HepG2 (cell line): ENCODE results near the gene RFC1. TPM values are rescaled to one million over a fixed set of nuclear protein-coding genes. Genes with fewer than 3 reads are reported as not detected.

Source experiments
- ATAC-seq: fragments of 200-7000 bp; cut with Tn5 transposase; 3 replicates; pipeline ENCODE4 v1.9.1; 2020; ENCODE audit warnings: mild to moderate bottlenecking, moderate library complexity
- BruUV-seq: library from RNA; stranded (reverse); fragments of 400-500 nt; replicated peaks from 2 replicates; lab custom pipeline; 2021; lab: Mats Ljungman, UMichigan
- CTCF ChIA-PET: fragments of 300-600 bp; formaldehyde crosslinking; extraction: SDS; loops from one replicate; lab custom pipeline; 2021; ENCODE audit warnings: low total read pairs, inconsistent platforms, low intra/inter-chr PET ratio; lab: Yijun Ruan, JAX
- POLR2A ChIA-PET: fragments of 350-600 bp; sonication (Branson Sonifier 250); formaldehyde crosslinking; loops from one replicate; lab custom pipeline; 2020; ENCODE audit warnings: antibody characterized with exemption, inconsistent platforms; lab: Yijun Ruan, JAX
- DNase-seq: peaks from one replicate; pipeline ENCODE4 v3.0.0-alpha.2; 2015; ENCODE audit warnings: low spot score
- FAIRE-seq: peaks from 3 replicates; lab custom pipeline; 2011; peaks lifted over from hg19 to GRCh38; lab: Jason Lieb, UNC
- H2AFZ ChIP-seq: one replicate; pipeline ENCODE4 v1.6.1; 2011; ENCODE audit warnings: low read length, inconsistent platforms
- H3K27ac ChIP-seq: fragments of 300-600 bp; 3 replicates; pipeline ENCODE4 v1.8.0; 2011; ENCODE audit warnings: mixed run types, mild to moderate bottlenecking, mixed read lengths, low read length, inconsistent platforms; ENCODE audit not compliant: insufficient read depth; ENCODE audit errors: extremely low read length
- H3K27me3 ChIP-seq, 2 experiments: fragments of 200-600 bp in 1 of 2; 2 replicates in 1 of 2; 3 replicates in 1 of 2; pipeline versions ENCODE4 v1.6.0 to v1.8.0; 2011; ENCODE audit warnings: low read length in 2 of 2, mild to moderate bottlenecking in 2 of 2, moderate library complexity in 2 of 2, inconsistent platforms in 1 of 2; ENCODE audit not compliant: insufficient read depth in 2 of 2, control insufficient read depth in 1 of 2
- H3K36me3 ChIP-seq, 2 experiments: fragments of 200-600 bp in 1 of 2; replicated peaks in 1 of 2; 2 replicates in 1 of 2; 3 replicates in 1 of 2; pipeline versions ENCODE4 v1.5.1 to v1.8.0; 2011; ENCODE audit warnings: low read length in 2 of 2, inconsistent platforms in 1 of 2; ENCODE audit not compliant: insufficient read depth in 2 of 2, control insufficient read depth in 1 of 2
- H3K4me1 ChIP-seq: 2 replicates; pipeline ENCODE4 v1.5.1; 2012; ENCODE audit warnings: low read length, inconsistent platforms; ENCODE audit not compliant: insufficient read depth
- H3K4me2 ChIP-seq: 2 replicates; pipeline ENCODE4 v1.6.0; 2011; ENCODE audit warnings: low read depth, low read length, inconsistent platforms
- H3K4me3 ChIP-seq, 3 experiments: fragments of 200-600 bp in 1 of 3; sonication (generic), shearing (Covaris generic) in 1 of 3; replicated peaks in 1 of 3; 2 replicates each; pipeline ENCODE4 v1.5.1; 2011 to 2016; ENCODE audit warnings: low read length in 3 of 3, inconsistent platforms in 2 of 3, low read depth in 2 of 3, mild to moderate bottlenecking in 2 of 3, control low read depth in 1 of 3, mixed read lengths in 1 of 3; ENCODE audit not compliant: insufficient read depth in 1 of 3
- H3K79me2 ChIP-seq: one replicate; pipeline ENCODE4 v1.6.1; 2011; ENCODE audit warnings: low read length, inconsistent platforms; ENCODE audit not compliant: insufficient read depth
- H3K9ac ChIP-seq: 2 replicates; pipeline ENCODE4 v1.6.0; 2011; ENCODE audit warnings: mild to moderate bottlenecking, low read depth, low read length, inconsistent platforms; ENCODE audit not compliant: insufficient read depth
- H3K9me3 ChIP-seq: 2 replicates; pipeline ENCODE4 v1.5.1; 2012; ENCODE audit warnings: mild to moderate bottlenecking, low read length
- H4K20me1 ChIP-seq: 2 replicates; pipeline ENCODE4 v1.6.0; 2011; ENCODE audit warnings: inconsistent platforms, mild to moderate bottlenecking, low read length, moderate library complexity; ENCODE audit not compliant: insufficient read depth
- ARNT2 ChIP-seq: sonication (generic); formaldehyde crosslinking; IDR thresholded peaks from 2 replicates; pipeline ENCODE4 v1.8.0; 2022; ENCODE audit warnings: mild to moderate bottlenecking, low read depth, missing genetic modification reagents, moderate library complexity
- ATF4 ChIP-seq, 2 experiments: fragments of 450-650 bp in 1 of 2; sonication (generic) in 1 of 2; formaldehyde crosslinking; IDR thresholded peaks; 2 replicates each; pipeline versions ENCODE4 v1.5.0 to v1.8.0; 2020 to 2022; ENCODE audit warnings: mild to moderate bottlenecking in 1 of 2, missing genetic modification reagents in 1 of 2
- FOSL2 ChIP-seq: sonication (generic); formaldehyde crosslinking; IDR thresholded peaks from 2 replicates; pipeline ENCODE4 v1.4.0; 2020; ENCODE audit warnings: missing genetic modification reagents
- NR0B2 ChIP-seq: sonication (generic); formaldehyde crosslinking; IDR thresholded peaks from 2 replicates; pipeline ENCODE4 v1.4.0; 2020; ENCODE audit warnings: mild to moderate bottlenecking, missing genetic modification reagents
- REL ChIP-seq: sonication (generic); formaldehyde crosslinking; conservative IDR thresholded peaks from 2 replicates; pipeline ENCODE4 v1.8.0; 2022; ENCODE audit warnings: mild to moderate bottlenecking, missing genetic modification reagents, moderate library complexity
- SKI ChIP-seq: fragments of 450-650 bp; IDR thresholded peaks from one replicate; pipeline ENCODE4 v1.6.1; 2018; ENCODE audit warnings: mild to moderate bottlenecking; ENCODE audit not compliant: partially characterized antibody
- ZNF251 ChIP-seq: sonication (generic); formaldehyde crosslinking; IDR thresholded peaks from 2 replicates; pipeline ENCODE4 v1.9.0; 2021; ENCODE audit warnings: mild to moderate bottlenecking, missing genetic modification reagents
- ZNF33B ChIP-seq: sonication (generic); formaldehyde crosslinking; IDR thresholded peaks from 2 replicates; pipeline ENCODE4 v1.5.1; 2020; ENCODE audit warnings: mild to moderate bottlenecking, missing genetic modification reagents
- ZNF512 ChIP-seq: sonication (generic); formaldehyde crosslinking; IDR thresholded peaks from 2 replicates; pipeline ENCODE4 v1.4.0; 2020; ENCODE audit warnings: mild to moderate bottlenecking, missing genetic modification reagents
- ZNF704 ChIP-seq: sonication (generic); formaldehyde crosslinking; IDR thresholded peaks from 2 replicates; pipeline ENCODE4 v1.8.1; 2023; ENCODE audit warnings: mild to moderate bottlenecking, inconsistent platforms, moderate library complexity, missing genetic modification reagents, borderline replicate concordance
- ZNF710 ChIP-seq: sonication (generic); formaldehyde crosslinking; IDR thresholded peaks from 2 replicates; pipeline ENCODE4 v1.5.0; 2020; ENCODE audit warnings: mild to moderate bottlenecking, missing genetic modification reagents, borderline replicate concordance
- WGBS: methylation state at CpG from one replicate; pipeline ENCODE4 v1.1.6; 2017; ENCODE audit warnings: low lambda C conversion rate; 5-methylcytosine and 5-hydroxymethylcytosine counted together
- in situ Hi-C: cut with HindIII; loops from 2 replicates; pipeline ENCODE4 v1.10.0; 2017; ENCODE audit warnings: low pct_unique_long_range_greater_than_20kb; ENCODE audit not compliant: extremely low pct_ligation_motif_present
- intact Hi-C: fragments of 100-400 bp; cut with micrococcal nuclease; formaldehyde crosslinking; loops from one replicate; pipeline ENCODE4 v1.10.0; 2022; ENCODE audit not compliant: unreplicated experiment
- polyA plus RNA-seq, 8 experiments: library from polyadenylated mRNA; depleted of rRNA in 3 of 8; stranded (reverse) in 7 of 8; unstranded in 1 of 8; fragments of >200 nt; fragmentation: Illumina TruSeq in 4 of 8; extraction: Trizol in 4 of 8; gene quantifications; 2 replicates each; pipeline versions ENCODE4 v1.2.1 to v1.2.3, GENCODE V29; 2011 to 2016; ENCODE audit warnings: low read depth in 4 of 8, missing spikeins in 1 of 8, mixed read lengths in 1 of 8; ENCODE audit not compliant: insufficient read depth in 1 of 8
- total RNA-seq, 5 experiments: library from RNA; depleted of rRNA; stranded (reverse); fragments of >200 nt; fragmentation: Illumina TruSeq; extraction: Trizol; gene quantifications; 2 replicates each; pipeline ENCODE4 v1.2.3, GENCODE V29; 2016; ENCODE audit warnings: low read depth in 1 of 5

Gene RFC1
- total and polyA plus RNA-seq, 2 of the 13 experiments (the other 11 are each of a cell fraction or from before 2014, with no cell fraction given): 15.9 to 78.8 TPM

GRCh38 chr4:39319676-39320075 lies 46.5 kb downstream of the RFC1 start:
- Histone ChIP-seq H3K27me3 (no peaks in the 10 kb centered on the region), H4K20me1 (no peaks in the 10 kb centered on the region), H3K9ac (no peak overlapping the region), H3K9me3 (no peaks in the 10 kb centered on the region), H2AFZ (no peak overlapping the region), H3K4me2 (no peak overlapping the region), H3K79me2 (peaks cover 5% of the 10 kb centered on the region), H3K4me1 (peaks cover 33% of the 10 kb centered on the region), H3K4me3 (no peak overlapping the region), H3K36me3 (peaks cover 9 to 59% of the 10 kb centered on the region in 2 experiments), H3K27ac (no peak overlapping the region)
- intact Hi-C loops (no loop called here), in situ Hi-C loops (no loop called here)
- BruUV-seq: no TSS peak
- TF ChIP-seq ATF4 (CRISPR knock-in tag; IDR thresholded peaks at IDR 0.05): peak in 1 of 2 experiments; percentile 60; a peak in 2 of 4 replicates
- no peak for TF ChIP-seq ZNF512 (CRISPR knock-in tag)
- TF ChIP-seq FOSL2: peak; percentile 73
- ChIA-PET POLR2A (interaction anchor here (1.0 to 1.2 kb wide), 2 partner anchors 47 to 110 kb away, joined by 4 read pairs; no protein-coding TSS in a partner anchor), CTCF (no interaction called here)
- WGBS: 98% methylated on average over 4 of the region's 4 CpGs
- peak; percentile 38 for DNase-seq
- no peak for ATAC-seq
- FAIRE-seq: no peak

- POLR2A ChIA-PET: interaction anchor here (1.0 kb wide), 1 partner anchor 53 kb away, joined by 3 read pairs; the partner anchor contains the start of gene RFC1
- DNase-seq (no peak), ATAC-seq (no peak), FAIRE-seq (no peak)
- in situ Hi-C loops (no loop called here), intact Hi-C loops (no loop called here)
- no TSS peak for BruUV-seq
- WGBS: 74% methylated on average over 4 of the region's 4 CpGs
- H3K79me2 ChIP-seq: no peaks in the 10 kb centered on the region
- H4K20me1 ChIP-seq: no peaks in the 10 kb centered on the region
- no peak overlapping the region for H3K27ac ChIP-seq
- H3K9me3 ChIP-seq: no peaks in the 10 kb centered on the region
- no peak overlapping the region for H3K9ac ChIP-seq
- CTCF ChIA-PET: no interaction called here
- H3K4me2 ChIP-seq: no peak overlapping the region
- H3K36me3 ChIP-seq: peaks cover 21 to 67% of the 10 kb centered on the region in 2 experiments
- H3K4me3 ChIP-seq: no peak overlapping the region
- no peaks in the 10 kb centered on the region for H3K4me1 ChIP-seq
- no peaks in the 10 kb centered on the region for H3K27me3 ChIP-seq
- no peak overlapping the region for H2AFZ ChIP-seq
- TF ChIP-seq SKI: no peak
- TF ChIP-seq ZNF33B (CRISPR knock-in tag): no peak
- TF ChIP-seq NR0B2 (CRISPR knock-in tag): no peak
- TF ChIP-seq ARNT2 (CRISPR knock-in tag): no peak
- no peak for TF ChIP-seq REL (CRISPR knock-in tag)
- no peak for TF ChIP-seq ZNF710 (CRISPR knock-in tag)
- TF ChIP-seq ZNF704: no peak
- no peak for TF ChIP-seq ZNF251 (CRISPR knock-in tag)
These were observed 53.3 kb downstream of the RFC1 start for GRCh38 chr4:39312816-39313215.
